Epithelial cell of esophagus (primary cell): ENCODE measurements around the gene GYS2.
A peak's percentile ranks its signal among the peaks of the same experiment; 100 is the strongest.

Source experiments
- DNase-seq: peaks from one replicate; pipeline ENCODE4 v3.0.0; 2010; ENCODE audit warnings: low read depth
- H3K4me3 ChIP-seq: 2 replicates; pipeline ENCODE4 v1.5.1; 2011; ENCODE audit warnings: mild to moderate bottlenecking, low read length, control low read depth
- TF ChIP-seq, protein P1 (sequence below): IDR thresholded peaks from 2 replicates; pipeline ENCODE4 v1.5.1; 2011; ENCODE audit warnings: low read depth, mild to moderate bottlenecking, low read length, control low read depth, inconsistent platforms; ENCODE audit not compliant: insufficient read depth; ENCODE audit errors: missing control alignments

GYS2 gene

DNA sequence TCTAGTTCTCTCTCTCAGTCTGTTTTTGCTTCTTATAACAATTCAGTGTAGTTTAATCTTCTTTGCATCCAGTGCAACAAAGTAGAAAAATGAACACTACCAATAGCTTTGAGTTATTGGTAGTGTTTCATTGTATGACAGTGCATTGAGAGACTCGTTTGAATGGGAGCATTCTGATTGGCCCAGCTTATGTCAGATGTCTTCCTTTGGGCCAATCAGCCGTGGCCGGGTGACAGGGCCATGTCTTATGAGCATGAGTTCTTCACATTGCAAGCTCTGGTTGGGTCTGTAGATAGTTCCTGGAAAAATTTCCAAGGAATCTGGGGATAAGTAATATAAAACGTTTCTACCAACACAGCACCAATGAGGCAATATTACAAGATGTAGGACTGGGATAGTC lies 36.5 kb downstream of the GYS2 start:
- TF ChIP-seq, protein P1, sequence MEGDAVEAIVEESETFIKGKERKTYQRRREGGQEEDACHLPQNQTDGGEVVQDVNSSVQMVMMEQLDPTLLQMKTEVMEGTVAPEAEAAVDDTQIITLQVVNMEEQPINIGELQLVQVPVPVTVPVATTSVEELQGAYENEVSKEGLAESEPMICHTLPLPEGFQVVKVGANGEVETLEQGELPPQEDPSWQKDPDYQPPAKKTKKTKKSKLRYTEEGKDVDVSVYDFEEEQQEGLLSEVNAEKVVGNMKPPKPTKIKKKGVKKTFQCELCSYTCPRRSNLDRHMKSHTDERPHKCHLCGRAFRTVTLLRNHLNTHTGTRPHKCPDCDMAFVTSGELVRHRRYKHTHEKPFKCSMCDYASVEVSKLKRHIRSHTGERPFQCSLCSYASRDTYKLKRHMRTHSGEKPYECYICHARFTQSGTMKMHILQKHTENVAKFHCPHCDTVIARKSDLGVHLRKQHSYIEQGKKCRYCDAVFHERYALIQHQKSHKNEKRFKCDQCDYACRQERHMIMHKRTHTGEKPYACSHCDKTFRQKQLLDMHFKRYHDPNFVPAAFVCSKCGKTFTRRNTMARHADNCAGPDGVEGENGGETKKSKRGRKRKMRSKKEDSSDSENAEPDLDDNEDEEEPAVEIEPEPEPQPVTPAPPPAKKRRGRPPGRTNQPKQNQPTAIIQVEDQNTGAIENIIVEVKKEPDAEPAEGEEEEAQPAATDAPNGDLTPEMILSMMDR, result no peak
- no peak for DNase-seq
- H3K4me3 ChIP-seq, result no peak overlapping the region

DNA sequence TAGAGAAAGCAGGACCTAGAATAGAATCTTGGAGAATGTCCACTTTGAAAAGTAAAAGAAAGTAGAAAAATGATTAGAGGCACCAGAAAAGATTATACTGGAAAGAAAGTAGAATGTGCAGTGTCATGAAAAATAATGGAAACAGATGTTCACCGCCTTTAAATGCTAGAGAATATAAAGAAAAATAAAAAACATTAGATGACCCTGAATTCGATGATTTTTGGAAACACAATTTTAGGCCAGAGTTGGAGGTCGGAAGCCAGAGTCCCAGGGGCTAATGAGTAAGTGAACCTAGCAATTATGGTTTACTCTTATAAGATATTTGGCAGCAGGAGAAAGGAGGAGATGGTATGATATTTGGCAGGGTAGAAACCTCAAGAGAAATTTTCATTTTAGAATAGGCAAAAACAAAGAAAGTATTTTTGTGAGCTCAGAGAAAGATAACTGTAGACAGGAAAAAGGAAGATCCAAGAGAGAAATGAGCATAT lies 37.7 kb downstream of the GYS2 start:
- TF ChIP-seq, protein P1, result no peak
- H3K4me3 ChIP-seq, result no peak overlapping the region
- no peak for DNase-seq

DNA sequence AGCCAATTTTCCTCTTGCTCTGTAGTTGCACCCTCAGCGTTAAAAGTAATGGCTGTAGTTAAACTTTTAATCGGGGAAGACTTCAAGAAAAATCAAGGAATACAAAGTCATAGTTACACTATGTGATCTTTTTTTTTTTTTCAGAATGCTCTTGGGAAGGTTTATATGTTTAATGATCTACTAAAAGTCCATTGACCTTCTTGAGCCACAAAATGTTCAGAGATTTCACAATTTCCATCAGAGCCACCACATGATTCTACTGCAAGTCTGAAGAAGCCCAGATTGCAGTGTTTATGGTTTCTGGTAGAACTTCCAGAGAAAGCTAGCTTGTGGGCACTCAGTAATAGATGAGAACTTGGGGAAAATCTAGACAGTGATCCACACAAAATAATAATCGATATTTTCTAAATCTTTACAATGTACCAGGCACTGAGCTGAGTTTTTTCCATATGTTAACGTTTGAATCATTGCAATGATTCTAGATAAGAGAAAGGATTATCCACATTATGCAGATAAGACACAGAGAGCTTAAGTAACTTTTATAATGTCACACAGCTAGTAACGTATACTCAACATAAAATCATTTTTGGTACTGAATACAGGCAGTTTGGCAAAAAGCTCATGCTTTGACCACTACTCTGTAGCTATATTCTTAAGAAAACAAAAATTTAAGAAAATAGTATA lies 38.3 kb downstream of the GYS2 start:
- no peak for DNase-seq
- no peak overlapping the region for H3K4me3 ChIP-seq
- TF ChIP-seq, protein P1, result no peak

DNA sequence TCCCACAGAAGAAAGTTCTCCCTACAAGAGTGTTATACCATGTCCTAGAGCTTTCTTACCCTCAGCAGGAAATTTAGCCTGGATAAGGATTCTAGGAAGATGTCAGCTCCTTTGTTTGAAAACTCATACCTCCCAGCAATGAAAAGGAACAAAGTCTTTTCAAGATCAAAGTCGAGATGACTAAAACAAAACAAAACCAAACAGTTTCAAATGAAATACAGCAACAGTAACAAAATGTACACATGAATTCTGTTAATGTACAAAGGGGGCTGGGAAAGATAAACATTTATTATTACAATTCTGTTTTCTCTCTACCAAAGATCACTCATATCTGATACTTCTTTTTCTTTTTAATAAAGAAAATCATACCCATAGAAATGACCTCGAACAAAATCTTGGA lies 41.8 kb downstream of the GYS2 start:
- no peak overlapping the region for H3K4me3 ChIP-seq
- TF ChIP-seq, protein P1, result no peak
- no peak for DNase-seq

DNA sequence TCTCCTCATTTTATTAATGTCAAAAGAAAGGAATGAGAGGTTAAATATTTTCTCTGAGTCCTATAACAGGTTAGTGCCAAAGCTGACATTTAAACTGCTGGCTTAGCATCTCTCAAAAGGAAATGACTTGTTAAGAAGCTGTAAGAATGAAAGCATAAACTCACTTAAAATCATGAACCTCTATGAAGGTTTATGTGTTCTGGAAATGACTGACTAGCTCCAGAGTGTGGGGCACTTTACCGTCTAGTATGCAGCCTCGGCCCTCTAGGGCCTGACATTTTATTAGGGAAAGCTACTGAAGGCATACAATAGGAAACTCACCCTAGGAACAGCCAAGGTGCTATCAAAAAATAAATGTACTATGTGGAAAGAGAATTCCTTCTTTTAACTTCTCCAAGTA lies 43.5 kb downstream of the GYS2 start:
- no peak overlapping the region for H3K4me3 ChIP-seq
- no peak for DNase-seq
- TF ChIP-seq, protein P1, result no peak

DNA sequence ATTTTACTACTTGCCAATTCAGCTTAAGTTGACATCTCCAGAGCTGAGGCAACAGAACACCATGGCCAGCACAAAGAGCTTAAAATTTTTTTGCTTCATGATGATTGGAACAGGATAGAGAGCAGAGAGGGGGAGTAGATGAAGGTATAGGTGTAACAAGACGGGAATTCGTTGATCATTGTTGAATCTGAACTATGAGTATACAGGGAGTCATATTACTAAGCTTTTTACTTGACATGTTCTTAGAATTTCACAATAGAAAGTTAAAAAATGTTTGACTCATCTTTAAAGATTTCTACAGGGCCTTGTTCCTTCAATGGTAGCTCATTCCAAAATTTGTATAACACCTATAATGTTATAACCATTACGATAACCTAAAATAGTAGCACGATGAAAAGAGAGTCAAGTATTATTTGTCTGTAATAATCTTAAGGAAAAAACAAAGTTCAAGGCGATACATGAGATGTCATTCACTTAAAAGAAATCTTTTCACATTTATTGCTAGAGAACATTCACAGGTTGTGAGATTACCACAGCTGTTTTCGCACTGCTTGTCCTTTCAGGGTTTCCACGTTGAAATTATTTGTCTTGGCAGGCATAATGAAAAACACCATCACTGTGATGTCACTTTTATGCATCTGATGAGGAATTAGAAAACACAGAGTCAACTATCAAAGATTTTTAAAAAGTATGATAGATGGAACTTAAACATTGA lies 44.6 kb downstream of the GYS2 start:
- H3K4me3 ChIP-seq, result no peak overlapping the region
- peak; percentile 90 for DNase-seq
- TF ChIP-seq, protein P1, result no peak

DNA sequence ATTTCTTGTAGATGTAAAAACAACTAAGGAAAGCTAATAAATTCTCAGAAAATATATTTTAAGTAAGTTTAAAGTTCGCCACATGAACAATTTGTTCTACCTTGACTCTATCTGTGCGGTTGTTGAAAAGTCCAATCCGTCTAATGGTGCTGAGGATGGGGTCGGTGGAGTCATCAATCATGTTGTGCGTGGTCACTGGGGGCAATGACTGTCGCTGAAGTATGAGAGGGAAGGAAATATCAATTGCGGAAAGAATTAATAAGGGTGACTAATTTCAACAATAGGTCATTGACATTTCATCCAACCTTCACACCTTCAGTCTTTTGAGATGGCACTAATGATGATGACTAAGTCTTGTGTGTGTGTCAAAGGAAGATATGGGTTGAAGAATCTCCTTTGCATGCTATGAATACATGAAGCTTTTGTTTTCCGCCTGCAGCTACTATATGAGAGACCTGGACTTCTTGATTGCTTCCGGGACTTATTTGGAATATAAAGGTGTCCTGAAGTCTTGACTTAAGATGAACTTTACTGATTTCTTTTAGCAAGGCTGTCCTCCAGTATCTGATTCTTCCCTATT lies 46.5 kb downstream of the GYS2 start:
- no peak overlapping the region for H3K4me3 ChIP-seq
- TF ChIP-seq, protein P1, result no peak
- DNase-seq, result no peak
